H1 (cell line): ENCODE measurements around the gene MRPL34. TPM values are rescaled to one million over a fixed set of nuclear protein-coding genes. Genes with fewer than 3 reads are reported as not detected.

Source experiments
- BRCA1 ChIP-seq: IDR thresholded peaks from 2 replicates; pipeline ENCODE4 v1.6.1; 2012; ENCODE audit warnings: low read depth, low read length, improper control_type of control experiment
- CBX5 ChIP-seq: fragments of 300-800, 300-1000 bp; sonication (generic); IDR thresholded peaks from 2 replicates; pipeline ENCODE4 v1.7.1; 2016; ENCODE audit warnings: antibody characterized with exemption, low read length, low read depth
- CBX8 ChIP-seq: fragments of 300-800, 300-1000 bp; sonication (generic); IDR thresholded peaks from 2 replicates; pipeline ENCODE4 v1.7.1; 2016; ENCODE audit warnings: low read depth, low read length, borderline replicate concordance
- CHD2 ChIP-seq: IDR thresholded peaks from 2 replicates; pipeline ENCODE4 v1.6.1; 2012; ENCODE audit warnings: low read length, improper control_type of control experiment
- EGR1 ChIP-seq: IDR thresholded peaks from 2 replicates; pipeline ENCODE4 v1.6.1; 2011; ENCODE audit warnings: low read depth, low read length, borderline replicate concordance
- EZH2 ChIP-seq: fragments of 200-600 bp; sonication (generic); IDR thresholded peaks from 2 replicates; pipeline ENCODE4 v1.7.1; 2012; ENCODE audit warnings: low read depth, mild to moderate bottlenecking, moderate library complexity, low read length, inconsistent platforms; ENCODE audit not compliant: severe bottlenecking
- FOSL1 ChIP-seq: IDR thresholded peaks from 2 replicates; pipeline ENCODE4 v1.6.1; 2011; ENCODE audit warnings: mild to moderate bottlenecking, low read depth, low read length, moderate library complexity; ENCODE audit not compliant: insufficient read depth
- GTF2F1 ChIP-seq: IDR thresholded peaks from 2 replicates; pipeline ENCODE4 v1.6.1; 2012; ENCODE audit warnings: low read depth, low read length, improper control_type of control experiment, borderline replicate concordance
- HDAC2 ChIP-seq, 2 experiments: fragments of 300-600 bp in 1 of 2; sonication (generic) in 1 of 2; IDR thresholded peaks; 2 replicates each; pipeline ENCODE4 v1.6.1; 2011 to 2012; ENCODE audit warnings: low read depth in 2 of 2, low read length in 2 of 2, mild to moderate bottlenecking in 2 of 2, moderate library complexity in 2 of 2, borderline replicate concordance in 1 of 2, inconsistent platforms in 1 of 2
- HDAC6 ChIP-seq: IDR thresholded peaks from one replicate; pipeline ENCODE4 v1.7.1; 2012; ENCODE audit warnings: low read depth, mild to moderate bottlenecking, inconsistent platforms, low read length, moderate library complexity
- MAFK ChIP-seq: IDR thresholded peaks from 2 replicates; pipeline ENCODE4 v1.6.1; 2012; ENCODE audit warnings: low read depth, mild to moderate bottlenecking, improper control_type of control experiment, low read length
- NANOG ChIP-seq: IDR thresholded peaks from 2 replicates; pipeline ENCODE4 v1.6.1; 2011; ENCODE audit warnings: low read length, low read depth, mild to moderate bottlenecking, inconsistent platforms; ENCODE audit not compliant: insufficient read depth, poor library complexity, severe bottlenecking
- POU5F1 ChIP-seq: IDR thresholded peaks from 2 replicates; pipeline ENCODE4 v1.6.1; 2011; ENCODE audit warnings: low read depth, mild to moderate bottlenecking, low read length, moderate library complexity
- RXRA ChIP-seq: IDR thresholded peaks from 2 replicates; pipeline ENCODE4 v1.6.1; 2011; ENCODE audit warnings: low read depth, mild to moderate bottlenecking, low read length, moderate library complexity; ENCODE audit not compliant: insufficient read depth
- SRF ChIP-seq: IDR thresholded peaks from 2 replicates; pipeline ENCODE4 v1.6.1; 2011; ENCODE audit warnings: mild to moderate bottlenecking, low read depth, low read length, moderate library complexity
- TAF7 ChIP-seq: optimal IDR thresholded peaks from 2 replicates; pipeline ENCODE3; 2011; ENCODE audit warnings: low read depth, mild to moderate bottlenecking, inconsistent platforms, low read length, moderate library complexity, borderline replicate concordance
- TEAD4 ChIP-seq: IDR thresholded peaks from 2 replicates; pipeline ENCODE4 v1.6.1; 2012; ENCODE audit warnings: low read depth, low read length, inconsistent platforms, mixed read lengths
- polyA plus RNA-seq, 7 experiments: library from polyadenylated mRNA; depleted of rRNA in 3 of 7; stranded (reverse) in 5 of 7; unstranded in 2 of 7; fragments of >200 nt in 5 of 7; fragments of 200-250 nt in 2 of 7; gene quantifications; 1 replicate in 5 of 7; 2 replicates in 1 of 7; 4 replicates in 1 of 7; pipeline versions ENCODE4 v1.2.1 to v1.2.3, GENCODE V29; 2011 to 2013; ENCODE audit warnings: missing spikeins in 2 of 7, mixed read lengths in 2 of 7
- total RNA-seq: library from RNA; stranded (reverse); fragmentation: NEBNext Ultra II Directional; extraction: Animal tissue kit (Norgen Biotek cat#: 25700); gene quantifications from 2 replicates; pipeline ENCODE4 v1.2.1, GENCODE V29; 2021
- TF ChIP-seq, protein P1 (sequence below): IDR thresholded peaks from 2 replicates; pipeline ENCODE4 v1.6.1; 2011; ENCODE audit warnings: low read length, improper control_type of control experiment
- TF ChIP-seq, protein P2 (sequence below): IDR thresholded peaks from 2 replicates; pipeline ENCODE4 v1.6.1; 2011; ENCODE audit warnings: low read depth, mild to moderate bottlenecking, low read length; ENCODE audit not compliant: insufficient read depth
- TF ChIP-seq, protein P3 (sequence below): IDR thresholded peaks from 2 replicates; pipeline ENCODE4 v1.6.1; 2012; ENCODE audit warnings: inconsistent platforms

Gene MRPL34
- total and polyA plus RNA-seq, 2 of the 8 experiments (the other 6 are each of a cell fraction or from before 2014, with no cell fraction given): 91.9 to 99.6 TPM

- TF ChIP-seq, protein P1, sequence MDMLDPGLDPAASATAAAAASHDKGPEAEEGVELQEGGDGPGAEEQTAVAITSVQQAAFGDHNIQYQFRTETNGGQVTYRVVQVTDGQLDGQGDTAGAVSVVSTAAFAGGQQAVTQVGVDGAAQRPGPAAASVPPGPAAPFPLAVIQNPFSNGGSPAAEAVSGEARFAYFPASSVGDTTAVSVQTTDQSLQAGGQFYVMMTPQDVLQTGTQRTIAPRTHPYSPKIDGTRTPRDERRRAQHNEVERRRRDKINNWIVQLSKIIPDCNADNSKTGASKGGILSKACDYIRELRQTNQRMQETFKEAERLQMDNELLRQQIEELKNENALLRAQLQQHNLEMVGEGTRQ: no peak
- TF ChIP-seq CBX8 (no peak), SRF (no peak), NANOG (no peak), HDAC6 (no peak), GTF2F1 (peak; percentile 66; the same call in 1 of the 2 replicates), EZH2 (no peak), CHD2 (peak; percentile 58; the same call in 1 of the 2 replicates), TAF7 (no peak), HDAC2 (IDR thresholded peaks at IDR 0.05; ENCODE audit: borderline replicate concordance in 1 of 2, low read depth in 2 of 2, low read length in 2 of 2) (no peak; a peak in 1 of 4 replicates), MAFK (no peak), TEAD4 (peak; percentile 17; the same call in 1 of the 2 replicates), RXRA (no peak), FOSL1 (no peak), EGR1 (no peak), CBX5 (no peak), POU5F1 (no peak), BRCA1 (no peak)
- TF ChIP-seq, protein P2, sequence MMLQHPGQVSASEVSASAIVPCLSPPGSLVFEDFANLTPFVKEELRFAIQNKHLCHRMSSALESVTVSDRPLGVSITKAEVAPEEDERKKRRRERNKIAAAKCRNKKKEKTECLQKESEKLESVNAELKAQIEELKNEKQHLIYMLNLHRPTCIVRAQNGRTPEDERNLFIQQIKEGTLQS: no peak
- TF ChIP-seq, protein P3, sequence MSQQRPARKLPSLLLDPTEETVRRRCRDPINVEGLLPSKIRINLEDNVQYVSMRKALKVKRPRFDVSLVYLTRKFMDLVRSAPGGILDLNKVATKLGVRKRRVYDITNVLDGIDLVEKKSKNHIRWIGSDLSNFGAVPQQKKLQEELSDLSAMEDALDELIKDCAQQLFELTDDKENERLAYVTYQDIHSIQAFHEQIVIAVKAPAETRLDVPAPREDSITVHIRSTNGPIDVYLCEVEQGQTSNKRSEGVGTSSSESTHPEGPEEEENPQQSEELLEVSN: no peak
Measured at GRCh38 chr19:17334414-17335409, 29.0 kb downstream of the MRPL34 start, which contains the start of gene ANO8 (continued).
